ENCODE data around the gene NEK2.
"Not testable (repeated sequence)": the region's sequence is repeated elsewhere in the genome, so short reads cannot be mapped to it uniquely, and the experiment has no call there.

NEK2 gene

GRCh38 chr1:211632808-211633523 is 42.5 kb downstream of the NEK2 start:
- DNase-seq (ENCODE audit: low read depth), result no peak

DNA sequence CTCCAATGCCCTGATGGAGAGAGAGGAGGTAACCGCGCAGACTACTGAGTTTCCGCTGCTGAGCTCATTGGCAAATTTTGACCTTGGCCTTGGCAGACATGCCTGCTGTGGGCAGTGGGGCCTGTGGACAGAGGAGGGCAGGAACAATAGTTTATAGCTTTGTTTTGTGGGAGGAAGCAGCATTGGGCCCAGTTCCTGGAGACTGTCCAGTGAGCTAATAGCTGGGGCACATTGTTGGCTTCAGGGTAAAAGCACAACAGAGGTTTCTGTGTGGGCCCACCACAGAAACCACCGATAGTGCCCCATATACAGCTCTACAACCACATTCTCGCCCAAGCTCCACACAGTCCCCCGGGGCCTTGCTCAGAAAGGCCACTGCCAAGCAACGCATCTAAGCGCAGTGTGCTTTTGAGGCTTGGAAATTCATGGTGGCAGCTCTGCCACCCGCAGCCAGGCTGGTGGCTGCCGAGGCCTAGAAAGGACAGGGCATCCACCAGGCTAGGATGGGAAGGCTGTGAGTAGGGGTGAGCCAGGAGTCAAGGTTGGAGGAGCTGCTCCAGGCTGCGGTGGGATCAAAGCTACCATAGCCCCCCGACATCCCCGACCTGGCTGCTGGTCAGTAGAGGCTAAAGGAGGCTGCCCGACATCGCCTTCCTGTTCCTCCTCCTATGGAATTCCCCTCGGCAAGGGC is 43.2 kb downstream of the NEK2 start:
- no peak for DNase-seq (ENCODE audit: low read depth)

DNA sequence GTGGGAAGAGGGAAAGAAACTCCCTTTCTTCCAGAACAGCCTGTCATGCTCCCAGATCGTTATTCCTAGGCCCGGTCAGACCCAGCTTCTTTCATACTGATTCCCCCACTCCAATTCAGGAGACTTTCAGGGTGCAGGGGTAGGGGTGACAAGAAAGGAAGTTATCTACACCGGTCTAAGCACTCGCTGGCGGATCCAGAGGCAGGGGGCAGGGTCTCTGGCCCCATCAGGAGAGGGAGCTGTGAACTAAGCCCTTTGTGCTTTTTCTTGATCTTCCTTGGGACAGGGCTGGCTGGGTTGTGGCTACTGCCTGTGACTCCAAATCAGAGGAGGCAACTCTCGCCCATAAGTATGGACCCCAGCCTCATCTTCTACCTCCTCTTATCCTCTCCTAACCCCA is 44.3 kb downstream of the NEK2 start:
- DNase-seq (ENCODE audit: low read depth), result no peak

- no peak for DNase-seq (ENCODE audit: low read depth)
Measured at GRCh38 chr1:211630236-211631081, 45.0 kb downstream of the NEK2 start.

GRCh38 chr1:211628417-211628816 is 47.0 kb downstream of the NEK2 start:
- no peak for DNase-seq (ENCODE audit: low read depth)

GRCh38 chr1:211627259-211627658 is 48.2 kb downstream of the NEK2 start:
- no peak for DNase-seq (ENCODE audit: low read depth)

DNA sequence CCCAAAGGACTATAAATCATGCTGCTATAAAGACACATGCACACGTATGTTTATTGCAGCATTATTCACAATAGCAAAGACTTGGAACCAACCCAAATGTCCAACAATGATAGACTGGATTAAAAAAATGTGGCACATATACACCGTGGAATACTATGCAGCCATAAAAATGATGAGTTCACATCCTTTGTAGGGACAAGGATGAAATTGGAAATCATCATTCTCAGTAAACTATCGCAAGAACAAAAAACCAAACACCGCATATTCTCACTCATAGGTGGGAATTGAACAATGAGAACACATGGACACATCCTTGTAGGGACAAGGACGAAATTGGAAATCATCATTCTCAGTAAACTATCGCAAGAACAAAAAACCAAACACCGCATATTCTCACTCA is 49.6 kb downstream of the NEK2 start:
- DNase-seq (ENCODE audit: low read depth), result not testable (repeated sequence)

DNA sequence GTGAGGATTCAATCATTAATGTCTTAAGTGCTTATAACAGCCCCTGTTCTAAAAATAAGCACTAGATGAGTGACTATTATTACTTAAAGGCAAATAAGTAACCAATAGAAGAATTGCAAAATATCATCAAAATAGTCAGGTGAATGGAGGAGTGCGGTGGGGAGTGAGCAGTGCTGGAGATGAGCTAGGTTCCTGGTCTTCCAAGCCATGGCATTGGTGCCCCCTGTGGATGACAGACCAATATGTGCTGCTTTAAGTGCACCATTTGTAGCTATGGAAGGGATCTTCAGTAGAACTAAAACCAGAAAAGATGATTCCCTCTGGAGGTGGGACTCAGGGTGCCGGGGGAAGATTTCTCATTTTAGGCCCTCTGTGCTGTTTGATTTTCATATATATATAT is 50.4 kb downstream of the NEK2 start:
- no peak for DNase-seq (ENCODE audit: low read depth)

DNA sequence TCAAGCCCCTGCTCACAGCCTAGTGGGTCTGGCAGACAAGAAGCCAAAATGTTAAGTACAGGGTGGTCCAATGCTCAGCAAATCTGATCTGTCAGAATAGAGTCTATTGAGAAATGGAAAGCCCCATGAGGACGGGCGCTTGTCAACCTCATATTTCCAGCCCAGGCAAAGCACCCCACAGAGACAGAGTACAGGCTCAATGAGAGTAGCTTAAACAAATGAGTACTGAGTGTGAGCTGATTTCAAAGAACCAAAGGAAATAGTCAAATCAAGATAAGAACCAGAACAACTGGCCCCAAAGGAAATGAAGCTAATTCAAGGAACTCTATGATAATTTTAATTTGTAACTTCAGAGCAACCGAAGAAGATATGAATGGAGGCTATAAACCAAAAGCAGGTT is 51.9 kb downstream of the NEK2 start:
- DNase-seq (ENCODE audit: low read depth), result no peak

GRCh38 chr1:211621447-211622198 is 53.8 kb downstream of the NEK2 start:
- no peak for DNase-seq (ENCODE audit: low read depth)

DNA sequence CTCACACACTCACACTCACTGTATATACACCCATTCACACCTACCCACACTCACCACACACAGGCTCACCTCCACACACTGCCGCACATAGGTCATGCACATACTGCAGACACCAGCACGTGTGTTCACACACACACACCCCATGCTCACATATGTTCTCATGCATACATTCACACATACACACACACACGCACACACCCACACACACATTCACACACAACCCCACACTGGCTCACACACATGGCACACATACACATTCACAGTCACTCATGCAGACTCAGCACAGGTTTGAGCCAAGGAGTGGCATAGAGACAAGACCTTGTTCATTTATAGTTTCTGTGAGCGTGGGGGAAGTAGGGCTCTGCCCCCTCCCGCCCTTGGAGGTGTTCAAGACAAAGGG is 55.3 kb downstream of the NEK2 start:
- no peak for DNase-seq (ENCODE audit: low read depth)

DNA sequence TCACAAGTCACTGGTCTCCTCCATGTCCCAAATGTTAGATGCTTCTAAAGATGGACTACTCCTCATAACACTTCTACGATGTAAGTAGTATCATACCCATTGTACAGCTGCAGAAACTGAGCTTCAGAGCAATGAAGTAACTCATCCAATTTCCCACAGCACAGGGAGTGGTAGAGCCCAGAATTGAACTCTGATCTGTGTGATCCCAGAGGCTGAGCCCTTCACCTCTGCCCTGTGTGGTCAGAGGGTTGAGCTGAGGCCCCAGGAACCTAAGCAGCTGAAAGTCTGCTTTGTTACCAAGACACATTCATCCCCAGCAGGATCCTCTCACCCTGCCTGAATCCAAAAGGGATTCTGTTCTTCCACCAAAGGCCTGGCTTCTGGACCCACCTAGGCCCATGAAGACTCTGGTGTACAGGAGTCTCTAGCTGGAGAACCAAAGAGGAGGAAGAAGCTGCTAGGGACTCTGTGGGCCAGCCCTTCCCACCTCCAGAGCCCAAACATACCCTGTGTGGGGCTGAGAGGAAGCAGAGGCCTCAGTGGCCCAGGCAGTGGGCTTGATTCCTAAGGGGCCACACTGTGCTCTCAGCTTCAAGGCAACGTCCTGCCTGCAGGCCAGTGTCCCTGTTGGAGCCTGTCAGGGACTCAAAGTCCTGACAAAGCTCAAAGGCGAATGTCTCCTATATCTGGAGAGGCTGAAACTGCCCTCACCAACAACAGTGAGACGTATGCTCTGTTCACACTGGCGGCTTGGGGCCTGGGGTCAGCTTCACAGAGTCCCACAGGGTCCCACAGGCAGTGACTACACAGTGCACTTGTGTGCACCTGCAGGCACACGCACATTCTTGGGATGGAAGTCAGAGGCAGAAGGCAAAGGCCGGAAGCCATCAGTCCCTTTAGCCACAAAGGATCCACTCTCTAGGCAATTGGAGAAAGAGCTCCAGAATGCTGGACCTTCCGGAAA is 56.1 kb downstream of the NEK2 start:
- no peak for DNase-seq (ENCODE audit: low read depth)

- DNase-seq (ENCODE audit: low read depth), result no peak
Measured at GRCh38 chr1:211616965-211617297, 58.5 kb downstream of the NEK2 start.

DNA sequence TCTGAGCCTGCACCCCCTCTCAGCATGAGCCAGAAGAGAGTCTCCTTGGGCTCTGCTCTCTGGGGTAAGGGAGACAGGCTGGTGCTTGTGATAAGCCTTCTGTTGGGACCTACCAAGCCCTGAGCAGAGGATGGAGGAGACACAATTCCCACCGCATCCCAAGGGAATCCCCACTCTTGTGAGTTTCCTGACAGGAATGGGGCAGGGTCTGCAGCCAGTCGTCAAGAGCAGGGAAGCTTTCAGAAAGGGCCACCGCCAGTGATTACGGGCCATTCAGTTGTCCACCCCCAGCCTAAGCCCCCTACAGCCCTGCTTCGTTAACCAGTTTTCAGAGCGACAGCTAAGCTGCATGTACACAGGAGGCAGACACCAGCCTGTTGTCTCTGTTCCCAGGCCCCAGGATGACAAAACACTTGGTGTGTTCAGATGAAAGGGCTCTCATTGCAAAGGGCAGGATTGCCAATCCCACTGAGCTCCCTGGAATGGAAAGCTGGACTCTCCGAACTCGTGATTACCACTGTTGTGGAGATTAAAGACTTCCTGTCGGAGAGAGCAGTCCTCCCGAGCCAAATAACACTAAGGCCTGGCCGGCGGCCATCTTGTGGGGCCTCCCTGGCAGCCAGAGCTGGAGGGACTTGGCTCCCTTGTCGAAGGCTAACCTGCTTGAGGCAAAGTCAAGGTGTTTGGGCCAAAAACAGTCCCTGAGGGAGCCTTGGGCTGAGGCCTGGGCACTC is 59.0 kb downstream of the NEK2 start:
- no peak for DNase-seq (ENCODE audit: low read depth)

- DNase-seq (ENCODE audit: low read depth), result no peak
Measured at GRCh38 chr1:211614615-211615014, 60.8 kb downstream of the NEK2 start.

DNA sequence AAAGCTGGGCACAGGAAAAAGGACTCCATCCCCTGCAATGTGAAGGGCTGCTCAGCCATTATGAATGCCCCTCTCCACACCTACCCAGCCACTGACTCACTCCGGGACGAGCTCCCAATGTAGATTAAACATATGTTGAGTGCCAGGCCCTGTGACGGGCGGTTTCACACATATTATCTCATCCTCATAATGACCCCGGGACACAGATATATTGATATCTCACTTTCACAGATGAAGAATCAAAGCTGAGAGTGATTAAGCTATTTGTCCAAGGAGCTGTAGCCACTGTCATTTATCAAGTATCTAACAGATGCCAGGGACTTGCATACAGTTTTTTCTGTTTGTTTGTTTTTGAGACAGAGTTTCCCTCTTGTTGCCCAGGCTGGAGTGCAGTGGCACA is 61.5 kb downstream of the NEK2 start:
- no peak for DNase-seq (ENCODE audit: low read depth)

DNA sequence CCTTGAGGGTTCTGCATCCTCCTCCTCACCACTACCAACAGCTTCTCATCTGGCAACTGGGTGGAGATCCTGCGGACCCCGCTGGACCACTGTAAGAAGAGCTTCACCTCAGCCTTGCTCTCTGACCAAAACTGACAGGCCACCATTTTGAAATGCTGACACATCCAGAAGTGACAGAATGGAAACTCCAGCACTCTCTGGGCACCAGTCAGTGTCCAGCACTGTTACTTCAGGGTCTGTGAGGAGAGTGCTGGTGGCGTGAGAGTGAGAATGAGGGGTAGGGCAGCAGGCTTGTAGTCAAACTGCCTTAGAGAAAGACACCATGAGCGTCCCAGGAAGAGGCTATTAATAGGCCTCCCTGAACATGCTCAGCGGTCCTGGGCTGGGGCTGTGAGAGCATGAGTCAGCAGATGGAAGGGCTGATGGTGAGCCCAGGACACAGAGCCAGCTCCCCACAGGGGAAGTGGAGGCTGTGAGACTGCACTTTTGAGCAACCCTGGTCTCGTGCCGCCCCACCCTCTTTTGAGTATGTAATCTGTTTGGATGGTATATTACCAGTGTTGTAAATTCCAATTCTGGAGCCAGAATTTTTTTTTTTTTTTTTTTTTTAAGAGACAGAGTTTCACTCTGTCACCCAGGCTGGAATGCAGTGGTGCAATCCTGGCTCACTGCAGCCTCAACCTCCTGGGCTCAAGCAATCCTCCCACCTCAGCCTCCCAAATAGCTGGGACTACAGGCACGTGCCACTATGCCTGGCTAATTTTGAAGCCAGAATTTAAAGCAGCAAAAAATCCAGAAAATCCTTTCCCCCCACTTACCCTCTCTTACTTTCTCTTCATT is 62.1 kb downstream of the NEK2 start:
- peak; percentile 57 for DNase-seq (ENCODE audit: low read depth)

DNA sequence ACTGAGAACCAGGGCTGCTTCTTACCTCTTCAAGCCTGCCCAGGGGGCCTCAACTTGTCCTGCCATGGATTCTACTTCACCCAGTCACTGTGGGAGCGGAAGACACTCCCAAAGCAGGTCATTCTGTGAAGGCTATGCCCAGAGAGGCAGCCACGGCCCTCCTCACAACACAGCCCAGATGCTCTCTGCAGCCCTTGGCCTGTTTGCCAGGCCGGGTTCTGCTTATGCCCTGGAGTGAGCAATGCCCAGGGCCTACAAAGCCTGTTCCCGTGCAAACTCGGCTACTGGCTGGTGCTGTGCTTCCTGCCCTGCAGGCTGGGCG is 62.7 kb downstream of the NEK2 start:
- no peak for DNase-seq (ENCODE audit: low read depth)
